Common myeloid progenitor, CD34-positive (primary cell): Measurements from ENCODE around the gene TMEM109. TPM values are rescaled to one million over a fixed set of nuclear protein-coding genes. Genes with fewer than 3 reads are reported as not detected.

Source experiments
- CTCF ChIA-PET: fragments of 350-600 bp; sonication (Branson Sonifier 250); formaldehyde crosslinking; loops from one replicate; lab custom pipeline; 2021; ENCODE audit warnings: antibody characterized with exemption; lab: Charles Lee
- POLR2A ChIA-PET: fragments of 350-600 bp; sonication (Branson Sonifier 250); formaldehyde crosslinking; loops from one replicate; lab custom pipeline; 2021; ENCODE audit warnings: antibody characterized with exemption; lab: Charles Lee
- DNase-seq, 3 donors: peaks; one replicate each; pipeline versions ENCODE4 v3.0.0 to v3.0.0-alpha.2; 2013
- H3K27ac ChIP-seq, 2 experiments: 1 replicate in 1 of 2; 2 replicates in 1 of 2; pipeline ENCODE4 v1.7.0; 2013; ENCODE audit warnings: inconsistent platforms in 2 of 2, low read length in 2 of 2, mild to moderate bottlenecking in 2 of 2, low read depth in 1 of 2, moderate library complexity in 1 of 2; ENCODE audit not compliant: severe bottlenecking in 2 of 2, insufficient read depth in 1 of 2, poor library complexity in 1 of 2
- H3K27me3 ChIP-seq, 5 experiments: replicated peaks in 2 of 5; 1 replicate in 3 of 5; 2 replicates in 2 of 5; pipeline versions ENCODE4 v1.6.1 to v1.7.0; 2013; ENCODE audit warnings: low read length in 4 of 5, mild to moderate bottlenecking in 2 of 5, moderate library complexity in 2 of 5, inconsistent platforms in 1 of 5; ENCODE audit not compliant: insufficient read depth in 5 of 5, control insufficient read depth in 4 of 5
- H3K36me3 ChIP-seq, 4 experiments: 1 replicate in 2 of 4; 2 replicates in 2 of 4; pipeline versions ENCODE4 v1.6.1 to v1.7.0; 2013; ENCODE audit warnings: low read length in 3 of 4, control low read depth in 1 of 4, mild to moderate bottlenecking in 1 of 4; ENCODE audit not compliant: control insufficient read depth in 4 of 4, insufficient read depth in 4 of 4
- H3K4me1 ChIP-seq, 4 experiments: 1 replicate in 3 of 4; 2 replicates in 1 of 4; pipeline versions ENCODE4 v1.6.1 to v1.7.1; 2013; ENCODE audit warnings: low read length in 3 of 4, mild to moderate bottlenecking in 3 of 4, control low read depth in 1 of 4, inconsistent platforms in 1 of 4, moderate library complexity in 1 of 4; ENCODE audit not compliant: control insufficient read depth in 4 of 4, insufficient read depth in 4 of 4; ENCODE audit errors: control extremely low read depth in 1 of 4
- H3K4me3 ChIP-seq, 7 experiments: 1 replicate in 4 of 7; 2 replicates in 3 of 7; pipeline versions ENCODE4 v1.5.1 to v1.7.0; 2013; ENCODE audit warnings: mild to moderate bottlenecking in 7 of 7, low read length in 6 of 7, moderate library complexity in 6 of 7, inconsistent platforms in 2 of 7, low read depth in 2 of 7, control low read depth in 1 of 7; ENCODE audit not compliant: insufficient read depth in 4 of 7, control insufficient read depth in 1 of 7; ENCODE audit errors: extremely low read depth in 1 of 7
- H3K9me3 ChIP-seq, 5 experiments: 1 replicate in 4 of 5; 2 replicates in 1 of 5; pipeline versions ENCODE4 v1.6.1 to v1.7.1; 2013; ENCODE audit warnings: low read length in 4 of 5, mild to moderate bottlenecking in 2 of 5, inconsistent platforms in 1 of 5, low read depth in 1 of 5, moderate library complexity in 1 of 5; ENCODE audit not compliant: control insufficient read depth in 4 of 5, insufficient read depth in 2 of 5; ENCODE audit errors: control extremely low read depth in 1 of 5
- WGBS: methylation state at CpG from one replicate; pipeline ENCODE4 v1.1.5; 2013; ENCODE audit not compliant: insufficient coverage; 5-methylcytosine and 5-hydroxymethylcytosine counted together
- polyA plus RNA-seq: library from polyadenylated mRNA; unstranded; fragments of 120-200 nt; gene quantifications from one replicate; pipeline ENCODE4 v1.2.1, GENCODE V29; 2013

TMEM109 gene, protein sequence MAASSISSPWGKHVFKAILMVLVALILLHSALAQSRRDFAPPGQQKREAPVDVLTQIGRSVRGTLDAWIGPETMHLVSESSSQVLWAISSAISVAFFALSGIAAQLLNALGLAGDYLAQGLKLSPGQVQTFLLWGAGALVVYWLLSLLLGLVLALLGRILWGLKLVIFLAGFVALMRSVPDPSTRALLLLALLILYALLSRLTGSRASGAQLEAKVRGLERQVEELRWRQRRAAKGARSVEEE
- polyA plus RNA-seq: 62.7 TPM

DNA sequence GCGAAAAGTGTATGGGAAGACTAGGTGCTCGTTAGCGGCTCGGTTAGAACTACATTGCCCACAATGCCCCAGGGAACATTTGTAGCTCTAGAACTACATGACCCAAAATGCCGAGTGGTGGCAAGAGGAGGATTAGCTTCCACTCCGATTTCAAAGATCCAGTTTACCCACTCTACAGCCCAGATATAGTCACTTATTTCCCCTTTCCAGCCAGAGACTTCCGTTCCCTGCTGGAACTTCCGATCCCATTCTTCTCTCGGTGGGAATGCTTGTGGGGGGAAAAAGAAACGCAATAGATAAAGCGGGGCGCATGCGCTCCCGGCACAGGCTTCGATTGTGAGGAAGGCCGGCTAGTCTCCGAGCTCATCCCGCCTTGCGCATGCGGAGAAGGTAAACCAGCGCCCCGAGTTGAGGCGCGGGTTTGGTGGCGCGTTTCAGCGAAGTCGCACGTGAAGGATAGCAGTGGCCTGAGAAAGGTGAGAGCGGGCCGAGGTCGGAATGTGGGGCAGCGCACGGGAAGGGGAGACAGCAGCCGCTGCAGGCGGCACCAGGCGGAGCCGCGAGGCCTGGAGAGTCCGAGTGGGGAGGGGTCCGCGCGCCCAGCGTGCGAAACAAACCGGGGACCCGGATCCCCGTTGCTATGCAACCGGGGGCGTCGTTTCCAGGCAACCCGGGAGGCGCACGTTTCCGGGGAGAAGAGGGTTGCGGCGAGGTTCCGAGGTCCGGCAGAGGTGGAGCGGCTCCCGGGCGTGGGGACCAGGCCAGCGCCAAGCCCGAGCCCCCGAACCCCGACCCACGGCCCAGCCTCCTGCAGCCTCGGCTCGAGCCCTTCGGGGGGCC, at the start of gene TMEM109:
TSS of gene TMEM109 (plus strand) at position 366 of the 840 bp plus-strand sequence. CDS start 5,536 bp downstream, outside the sequence.
- POLR2A ChIA-PET: interaction anchor here (0.6 to 1.1 kb wide), 3 partner anchors 10 to 19 kb away, joined by 3 to 4 read pairs (median 3); partner anchors contain the start of gene TMEM132A
- Histone ChIP-seq H3K9me3 (no peaks in the 10 kb centered on the region), H3K27ac (peak within 1 kb of the TSS; percentile 62 to 92), H3K36me3 (peaks cover 2 to 9% (median 5%) of the 10 kb centered on the region in 4 experiments), H3K4me3 (peak within 1 kb of the TSS; percentile 50 to 98 (median 92)), H3K27me3 (no peaks in the 10 kb centered on the region), H3K4me1 (peaks cover 23 to 46% (median 39%) of the 10 kb centered on the region in 4 experiments)
- CTCF ChIA-PET: interaction anchor here (0.8 to 2.3 kb wide), 4 partner anchors 9 to 36 kb away, joined by 4 to 13 read pairs (median 8); no protein-coding TSS in a partner anchor
- DNase-seq: peak; percentile 78 to 89 (median 83)
- WGBS: under 1% methylated on average over 56 of the region's 70 CpGs

DNA sequence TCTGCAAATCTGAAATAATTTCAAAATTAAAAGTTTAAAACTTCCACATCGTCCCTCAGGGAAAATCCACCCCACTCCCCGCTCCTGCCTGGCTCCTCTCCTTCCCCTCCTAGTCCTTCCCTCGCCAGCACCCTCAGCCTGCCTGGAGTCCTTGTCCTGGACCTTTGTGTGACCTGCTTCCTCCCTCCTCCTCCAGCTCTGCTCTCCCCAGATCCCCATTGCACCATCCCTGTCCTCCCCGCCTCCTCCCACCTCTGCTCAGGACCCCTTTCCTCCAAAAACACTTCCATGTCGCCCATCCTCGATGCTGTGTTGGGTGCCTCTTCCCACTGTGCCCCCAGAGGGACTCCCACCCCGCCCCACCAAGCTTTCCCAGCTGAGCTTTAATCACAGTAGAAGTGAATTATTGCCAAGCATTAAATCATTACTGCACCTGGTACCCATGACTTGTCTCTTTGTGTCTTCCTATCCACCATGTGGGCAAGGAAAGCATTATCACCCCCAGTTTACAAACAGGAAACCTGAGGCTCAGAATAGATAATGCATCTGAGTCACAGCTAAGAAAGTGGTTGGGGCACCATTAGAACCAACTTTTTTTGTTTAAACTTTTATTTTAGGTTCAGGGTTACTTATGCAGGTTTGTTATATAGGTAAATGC, 49.0 kb upstream of the TMEM109 start:
- Histone ChIP-seq H3K9me3 (no peaks in the 10 kb centered on the region), H3K27me3 (no peaks in the 10 kb centered on the region), H3K27ac (no peak overlapping the region), H3K4me1 (peaks cover 3 to 17% (median 10%) of the 10 kb centered on the region in 4 experiments), H3K4me3 (no peak overlapping the region), H3K36me3 (no peaks in the 10 kb centered on the region)
- DNase-seq: peak in 2 of 3 donors; percentile 74 to 86
- WGBS: 94% methylated on average over 7 of the region's 7 CpGs
- POLR2A ChIA-PET: no interaction called here
- CTCF ChIA-PET: interaction anchor here (0.9 to 15.9 kb wide), 4 partner anchors 9 to 29 kb away, joined by 3 to 128 read pairs (median 4); partner anchors contain the start of gene PTGDR2

DNA sequence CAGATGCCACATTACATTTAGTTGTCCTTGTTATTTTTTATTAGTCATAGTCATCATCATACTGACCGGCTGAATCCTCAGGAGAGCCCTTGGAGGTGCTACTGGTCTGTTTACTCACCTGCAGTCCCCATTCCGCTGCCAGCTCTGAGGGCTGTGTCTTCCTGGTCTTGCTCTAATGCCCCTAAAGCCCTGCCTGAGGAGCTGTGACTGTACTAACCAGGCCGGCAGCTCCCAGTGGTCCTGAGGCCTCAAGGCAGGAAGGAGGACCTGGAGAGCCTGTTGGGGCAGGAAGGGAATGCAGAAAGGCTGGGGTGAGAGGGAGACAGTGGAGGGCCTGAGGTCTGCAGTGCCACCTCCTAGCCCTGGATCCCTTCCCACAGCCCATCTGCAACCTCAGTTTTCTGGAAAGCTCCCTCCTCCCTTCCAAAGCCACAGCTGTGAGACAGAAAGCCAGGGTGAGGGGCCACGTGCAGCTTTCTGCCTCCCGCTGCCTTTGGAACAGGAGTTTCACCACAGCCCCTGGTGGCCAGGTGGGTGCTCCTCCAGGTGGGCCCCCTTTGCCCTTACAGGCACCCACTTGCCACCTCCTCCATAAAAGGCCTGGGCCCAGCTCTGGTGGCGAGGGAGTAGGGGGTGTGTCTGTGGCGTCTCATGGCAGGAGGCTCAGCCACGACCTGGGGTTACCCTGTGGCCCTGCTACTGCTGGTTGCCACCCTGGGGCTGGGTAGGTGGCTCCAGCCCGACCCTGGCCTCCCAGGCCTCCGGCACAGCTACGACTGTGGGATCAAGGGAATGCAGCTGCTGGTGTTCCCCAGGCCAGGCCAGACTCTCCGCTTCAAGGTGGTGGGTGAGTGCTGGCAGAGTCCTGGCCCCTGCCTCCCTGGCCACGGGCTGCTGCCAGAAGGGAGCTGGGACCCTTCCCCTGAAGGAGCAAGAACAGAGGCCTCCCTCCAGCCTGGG, 46.8 kb upstream of the TMEM109 start, which contains the start of gene ZP1:
TSS of gene ZP1 (plus strand) at position 632 of the 960 bp plus-strand sequence. CDS start at position 652, 20 bp downstream.
- Histone ChIP-seq H3K36me3 (no peaks in the 10 kb centered on the region), H3K27ac (no peak within 1 kb of the TSS), H3K4me1 (peaks cover 1 to 26% (median 17%) of the 10 kb centered on the region in 4 experiments), H3K4me3 (no peak within 1 kb of the TSS), H3K9me3 (no peaks in the 10 kb centered on the region), H3K27me3 (no peaks in the 10 kb centered on the region)
- no peak for DNase-seq
- ChIA-PET CTCF (interaction anchor here (1.4 to 15.9 kb wide), 4 partner anchors 9 to 32 kb away, joined by 5 to 128 read pairs (median 16); no protein-coding TSS in a partner anchor), POLR2A (interaction anchor here (0.6 kb wide), 1 partner anchor 8 kb away, joined by 3 read pairs; no protein-coding TSS in a partner anchor)
- WGBS: 83% methylated on average over 8 of the region's 13 CpGs

DNA sequence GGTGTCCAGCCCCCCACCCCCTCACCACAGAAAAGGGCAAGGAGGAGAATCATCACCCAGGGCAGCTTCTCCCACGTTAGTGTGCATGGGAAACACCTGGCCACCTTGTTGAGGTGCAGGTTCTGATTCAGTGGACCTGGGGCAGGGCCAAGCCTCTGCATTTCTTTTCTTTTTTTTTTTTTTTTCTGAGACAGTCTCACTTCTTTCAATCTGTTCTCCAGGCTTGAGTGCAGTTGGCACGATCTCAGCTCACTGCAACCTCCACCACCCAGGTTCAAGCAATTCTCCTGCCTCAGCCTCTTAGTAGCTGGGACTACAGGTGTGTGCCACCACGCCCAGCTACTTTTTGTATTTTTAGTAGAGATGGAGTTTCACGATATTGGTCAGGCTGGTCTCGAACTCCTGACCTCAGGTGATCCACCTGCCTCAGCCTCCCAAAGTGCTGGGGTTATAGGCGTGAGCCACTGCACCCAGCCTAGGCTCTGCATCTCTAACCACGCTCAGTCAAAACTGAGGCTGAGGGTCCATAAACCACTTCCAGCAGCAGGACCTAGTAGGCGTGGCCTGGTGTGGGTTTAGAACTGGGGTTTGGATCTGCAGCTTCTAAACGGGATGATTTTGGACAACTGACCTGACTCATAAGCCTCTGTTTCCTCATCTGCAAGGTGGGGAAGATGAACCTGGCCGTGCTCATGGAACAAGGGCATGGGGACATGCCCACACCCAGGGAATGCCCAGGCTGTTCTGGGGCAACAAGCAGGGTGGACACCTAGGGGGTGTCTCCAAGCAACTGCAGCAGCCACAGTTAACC, 45.9 kb upstream of the TMEM109 start:
- Histone ChIP-seq H3K36me3 (no peaks in the 10 kb centered on the region), H3K4me1 (peaks cover 1 to 26% (median 19%) of the 10 kb centered on the region in 4 experiments), H3K27me3 (no peaks in the 10 kb centered on the region), H3K4me3 (no peak overlapping the region), H3K27ac (no peak overlapping the region), H3K9me3 (no peaks in the 10 kb centered on the region)
- DNase-seq: no peak
- 89% methylated on average over 9 of the region's 10 CpGs for WGBS
- POLR2A ChIA-PET: no interaction called here
- CTCF ChIA-PET: interaction anchor here (0.7 to 15.9 kb wide), 5 partner anchors 8 to 34 kb away, joined by 3 to 128 read pairs (median 10); no protein-coding TSS in a partner anchor

DNA sequence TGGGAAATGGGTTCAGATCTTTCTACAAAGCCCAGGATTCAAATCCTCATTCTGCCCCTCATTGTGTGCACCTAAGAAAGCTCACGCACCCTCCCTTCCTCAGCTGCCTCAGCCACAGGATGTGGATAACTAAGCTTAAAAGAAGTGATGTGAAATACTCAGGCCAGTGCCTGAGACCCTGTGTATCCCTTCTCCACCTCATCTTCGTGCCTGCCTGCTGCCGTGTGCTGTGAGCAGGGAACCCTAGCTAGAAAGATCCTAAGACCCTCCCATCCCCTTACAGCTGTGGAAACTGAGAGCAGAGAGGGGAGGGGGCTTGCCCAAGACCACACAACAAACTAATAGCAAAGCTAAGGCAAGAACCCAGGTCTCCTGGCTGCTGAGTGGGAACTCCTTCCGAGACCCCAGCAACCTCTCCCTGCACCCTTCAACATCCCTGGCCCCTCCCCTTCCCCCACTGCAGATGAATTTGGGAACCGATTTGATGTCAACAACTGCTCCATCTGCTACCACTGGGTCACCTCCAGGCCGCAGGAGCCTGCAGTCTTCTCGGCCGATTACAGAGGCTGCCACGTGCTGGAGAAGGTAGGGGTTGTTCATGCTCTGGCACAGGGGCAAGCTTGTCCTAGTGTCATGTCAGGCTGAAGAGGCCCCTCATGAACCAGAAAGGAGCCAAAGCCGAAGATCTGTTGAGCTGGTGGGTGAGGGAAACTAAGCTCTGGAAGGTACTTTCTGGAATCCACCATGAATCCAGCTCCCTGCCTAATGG, 45.1 kb upstream of the TMEM109 start:
- no peaks in the 10 kb centered on the region for H3K36me3 ChIP-seq
- CTCF ChIA-PET: interaction anchor here (0.7 to 15.9 kb wide), 7 partner anchors 12 to 48 kb away, joined by 3 to 128 read pairs (median 3); no protein-coding TSS in a partner anchor
- H3K9me3 ChIP-seq: no peaks in the 10 kb centered on the region
- no peak overlapping the region for H3K4me3 ChIP-seq
- no peak for DNase-seq
- no peak overlapping the region for H3K27ac ChIP-seq
- WGBS: 97% methylated on average over 4 of the region's 10 CpGs
- H3K4me1 ChIP-seq: peaks cover 1 to 26% (median 19%) of the 10 kb centered on the region in 4 experiments
- POLR2A ChIA-PET: no interaction called here
- H3K27me3 ChIP-seq: no peaks in the 10 kb centered on the region
